T-helper 2 cell (primary cell): ENCODE measurements around the gene LGI4.
"Not testable (repeated sequence)": the region's sequence is repeated elsewhere in the genome, so short reads cannot be mapped to it uniquely, and the experiment has no call there.

Experiments
- DNase-seq, 5 experiments: peaks; one replicate each; pipeline versions ENCODE4 v3.0.0 to v3.0.0-alpha.2; 2012 to 2022

Gene LGI4

DNA sequence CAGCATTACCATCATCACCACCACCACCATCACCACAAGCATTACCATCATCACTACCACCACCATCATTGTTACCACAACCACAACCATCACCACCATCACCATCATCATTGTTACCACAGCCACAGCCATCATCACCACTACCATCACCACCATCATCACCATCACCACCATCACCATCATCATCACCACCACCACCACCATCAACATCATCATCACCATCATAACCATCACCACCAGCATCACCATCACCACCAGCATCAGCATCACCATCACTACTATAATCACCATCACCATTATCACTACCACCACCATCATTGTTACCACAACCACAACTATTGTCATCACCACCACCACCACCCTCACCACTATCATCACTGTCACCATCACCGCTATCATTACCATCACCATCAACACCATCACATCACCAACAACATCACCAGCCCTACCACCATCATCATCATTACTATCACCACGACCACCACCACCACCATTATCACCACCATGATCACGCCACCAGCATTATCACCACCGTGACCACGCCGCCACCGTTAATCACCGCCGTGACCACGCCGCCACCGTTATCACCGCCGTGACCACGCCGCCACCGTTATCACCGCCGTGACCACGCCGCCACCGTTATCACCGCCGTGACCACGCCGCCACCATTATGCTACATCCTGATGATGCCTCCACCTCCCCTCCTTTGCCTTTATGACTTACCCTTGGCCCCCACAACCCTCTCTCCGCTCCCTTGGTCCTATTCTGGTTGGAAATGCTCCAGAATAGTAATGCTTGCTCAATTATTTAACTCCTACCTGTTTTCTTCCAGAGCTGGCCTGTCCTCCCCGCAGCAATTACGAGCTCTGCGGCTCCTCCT is 29.2 kb downstream of the LGI4 start:
- peak in 1 of 5 experiments; percentile 44 for DNase-seq

- no peak for DNase-seq
Measured at GRCh38 chr19:35105047-35105410, 29.8 kb downstream of the LGI4 start.

GRCh38 chr19:35104361-35104760 is 30.5 kb downstream of the LGI4 start:
- DNase-seq = no peak

GRCh38 chr19:35103614-35104013 is 31.2 kb downstream of the LGI4 start:
- DNase-seq = not testable (repeated sequence)

GRCh38 chr19:35101949-35102348 is 32.9 kb downstream of the LGI4 start:
- DNase-seq = not testable (repeated sequence)

GRCh38 chr19:35100588-35101533 is 34.0 kb downstream of the LGI4 start:
- no peak for DNase-seq

DNA sequence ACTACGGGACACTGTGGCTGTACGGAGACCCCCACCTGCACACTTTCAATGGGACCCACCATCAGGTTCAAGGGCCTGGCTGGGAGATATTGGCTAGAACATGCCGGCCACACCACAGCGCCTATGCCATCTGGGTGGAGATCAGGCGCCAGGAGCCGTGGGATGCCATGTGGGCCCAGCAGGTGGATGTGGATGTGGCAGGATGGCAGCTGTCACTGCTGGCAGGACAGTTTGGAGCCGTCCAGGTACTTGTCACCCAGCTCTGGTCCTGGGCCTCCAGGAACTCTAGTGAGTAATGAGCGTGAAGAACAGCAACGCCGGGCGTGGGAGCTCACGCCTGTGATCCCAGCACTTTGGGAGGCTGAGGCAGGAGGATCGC is 35.0 kb downstream of the LGI4 start:
- no peak for DNase-seq

GRCh38 chr19:35099155-35099896 is 35.5 kb downstream of the LGI4 start:
- no peak for DNase-seq

- no peak for DNase-seq
Measured at GRCh38 chr19:35098413-35099049, 36.3 kb downstream of the LGI4 start.

GRCh38 chr19:35095667-35096368 is 39.0 kb downstream of the LGI4 start:
- DNase-seq = no peak

DNA sequence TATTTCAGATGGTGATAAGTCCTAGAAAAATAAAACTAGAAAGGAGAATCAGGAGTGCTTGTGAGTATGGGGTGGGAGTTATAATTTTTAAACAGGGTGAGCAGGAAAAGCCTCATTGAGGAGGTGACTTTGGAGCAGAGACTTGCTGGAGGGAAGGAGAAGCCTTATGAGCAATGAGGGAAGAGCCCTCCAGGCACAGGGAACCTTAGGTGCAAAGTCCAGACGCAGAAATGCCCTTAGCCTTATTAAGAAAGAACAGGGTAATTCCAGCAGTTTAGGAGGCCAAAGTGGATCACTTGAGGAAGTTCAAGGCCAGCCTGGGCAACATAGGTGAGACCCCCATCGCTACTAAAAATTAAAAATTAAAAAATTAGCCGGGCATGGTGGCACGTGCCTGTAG is 40.2 kb downstream of the LGI4 start:
- DNase-seq = no peak

- DNase-seq = no peak
Measured at GRCh38 chr19:35093941-35094647, 40.8 kb downstream of the LGI4 start.

DNA sequence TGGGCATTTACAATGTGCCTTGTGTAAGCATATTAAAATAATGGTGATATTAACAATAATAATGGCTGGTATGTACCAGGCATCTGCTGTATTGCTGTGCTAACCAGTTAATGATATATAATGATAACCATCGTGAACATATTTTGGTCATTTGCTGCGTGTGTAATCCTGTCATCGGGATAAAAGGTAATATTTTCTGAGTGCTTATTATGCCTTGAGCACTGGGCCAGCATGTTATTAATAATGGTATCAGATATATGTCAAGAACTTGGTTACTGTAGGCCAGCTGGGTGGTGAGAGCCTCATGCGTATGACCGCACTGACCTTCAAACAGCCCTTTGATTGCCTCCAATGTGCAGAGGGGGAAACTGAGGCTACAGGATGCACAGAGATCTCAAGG is 41.4 kb downstream of the LGI4 start:
- DNase-seq = no peak

DNA sequence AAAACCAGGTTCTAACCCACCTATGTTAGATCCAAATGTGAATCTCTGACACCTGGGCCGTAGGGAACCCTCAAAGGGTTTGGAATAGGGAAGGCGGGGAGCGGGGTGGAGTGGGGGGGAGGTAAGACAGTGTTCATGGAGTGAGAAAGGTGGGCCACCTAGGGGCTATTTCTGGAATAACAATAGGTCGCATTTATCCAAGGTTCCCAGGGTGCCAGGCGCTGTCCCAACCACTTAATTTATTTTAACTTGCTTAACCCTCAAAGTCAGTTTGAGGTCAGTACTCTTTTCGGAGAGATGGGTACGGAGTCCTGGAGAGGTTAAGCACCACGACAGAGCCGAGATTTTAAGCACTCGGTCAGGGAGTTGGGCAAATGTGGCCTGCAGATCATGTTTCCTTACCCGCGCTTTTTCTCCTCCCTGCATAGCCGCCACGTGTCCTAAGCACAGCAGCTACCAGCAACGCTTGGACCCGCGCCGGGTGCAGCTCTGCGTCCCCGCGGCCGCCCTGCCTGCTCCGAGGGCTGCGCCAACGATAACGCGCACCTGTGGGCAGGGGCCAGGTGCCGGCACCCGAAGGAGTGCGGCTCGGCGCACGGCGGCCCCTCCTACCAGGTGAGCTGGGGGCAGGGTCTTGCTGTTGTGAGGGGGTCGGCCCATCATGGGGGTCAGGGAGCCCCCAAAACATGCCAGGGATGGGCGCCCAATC is 44.2 kb downstream of the LGI4 start:
- peak in 3 of 5 experiments; percentile 12 to 39 (median 15) for DNase-seq

- no peak for DNase-seq
Measured at GRCh38 chr19:35090160-35090505, 44.7 kb downstream of the LGI4 start.

GRCh38 chr19:35089554-35089953 is 45.3 kb downstream of the LGI4 start:
- DNase-seq = no peak

DNA sequence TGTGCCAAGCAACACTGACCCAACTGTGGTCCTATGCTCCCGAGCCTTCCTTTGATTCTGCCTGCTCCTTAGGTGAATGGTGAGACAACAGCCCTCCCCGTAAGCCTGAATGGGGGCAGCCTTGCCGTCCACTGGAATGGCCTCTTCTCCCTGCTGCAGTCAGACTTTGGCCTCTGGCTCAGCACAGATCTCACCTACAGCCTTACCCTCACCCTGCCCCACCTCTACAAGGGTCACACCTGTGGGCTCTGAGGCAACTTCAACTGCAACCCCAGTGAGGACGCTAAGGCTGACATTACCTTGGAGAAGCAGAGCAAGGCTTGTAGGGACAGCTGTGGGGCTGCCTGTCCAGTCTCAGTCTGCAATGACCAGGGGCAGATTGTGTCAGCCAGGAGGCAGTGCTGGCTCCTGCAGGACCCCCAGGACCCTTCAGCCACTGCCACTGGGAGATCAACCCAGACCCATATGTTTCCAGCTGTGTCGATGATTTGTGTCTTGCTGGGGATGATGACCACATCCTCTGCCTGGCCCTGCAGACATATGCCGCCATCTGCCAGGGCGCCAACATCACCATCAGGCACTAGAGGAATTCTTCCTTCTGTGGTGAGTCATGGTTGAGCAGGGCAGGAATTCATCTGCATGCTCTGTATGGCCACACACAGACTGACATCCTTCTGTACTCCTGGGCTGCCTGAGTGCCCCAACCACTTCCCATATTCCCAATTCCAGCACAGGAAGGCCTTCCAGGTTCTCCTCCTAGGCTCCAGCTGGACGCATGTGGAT is 46.5 kb downstream of the LGI4 start:
- no peak for DNase-seq

GRCh38 chr19:35087393-35087792 is 47.5 kb downstream of the LGI4 start:
- no peak for DNase-seq

GRCh38 chr19:35086455-35086854 is 48.4 kb downstream of the LGI4 start:
- no peak for DNase-seq

DNA sequence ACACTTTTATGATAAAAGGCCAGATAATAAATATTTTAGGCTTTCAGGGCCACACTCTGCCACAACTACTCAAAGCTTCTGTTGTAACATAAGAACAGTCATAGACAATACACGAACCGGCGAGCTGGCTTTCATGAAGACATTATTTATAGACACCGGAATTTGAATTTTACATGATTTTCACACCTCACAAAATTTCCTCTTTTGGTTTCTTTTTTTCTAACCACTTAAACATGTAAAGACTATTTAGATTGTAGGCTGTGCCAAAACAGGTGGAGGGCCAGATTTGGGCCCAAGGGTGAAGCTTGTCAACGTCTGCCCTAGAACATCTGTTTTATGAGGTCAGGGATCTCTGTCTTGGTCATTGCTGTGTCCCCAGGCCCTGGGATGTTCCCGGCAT is 48.9 kb downstream of the LGI4 start:
- no peak for DNase-seq
